ENCODE measurements around the gene RAB28.
"Not testable (repeated sequence)": the region's sequence is repeated elsewhere in the genome, so short reads cannot be mapped to it uniquely, and the experiment has no call there.

Gene RAB28

DNA sequence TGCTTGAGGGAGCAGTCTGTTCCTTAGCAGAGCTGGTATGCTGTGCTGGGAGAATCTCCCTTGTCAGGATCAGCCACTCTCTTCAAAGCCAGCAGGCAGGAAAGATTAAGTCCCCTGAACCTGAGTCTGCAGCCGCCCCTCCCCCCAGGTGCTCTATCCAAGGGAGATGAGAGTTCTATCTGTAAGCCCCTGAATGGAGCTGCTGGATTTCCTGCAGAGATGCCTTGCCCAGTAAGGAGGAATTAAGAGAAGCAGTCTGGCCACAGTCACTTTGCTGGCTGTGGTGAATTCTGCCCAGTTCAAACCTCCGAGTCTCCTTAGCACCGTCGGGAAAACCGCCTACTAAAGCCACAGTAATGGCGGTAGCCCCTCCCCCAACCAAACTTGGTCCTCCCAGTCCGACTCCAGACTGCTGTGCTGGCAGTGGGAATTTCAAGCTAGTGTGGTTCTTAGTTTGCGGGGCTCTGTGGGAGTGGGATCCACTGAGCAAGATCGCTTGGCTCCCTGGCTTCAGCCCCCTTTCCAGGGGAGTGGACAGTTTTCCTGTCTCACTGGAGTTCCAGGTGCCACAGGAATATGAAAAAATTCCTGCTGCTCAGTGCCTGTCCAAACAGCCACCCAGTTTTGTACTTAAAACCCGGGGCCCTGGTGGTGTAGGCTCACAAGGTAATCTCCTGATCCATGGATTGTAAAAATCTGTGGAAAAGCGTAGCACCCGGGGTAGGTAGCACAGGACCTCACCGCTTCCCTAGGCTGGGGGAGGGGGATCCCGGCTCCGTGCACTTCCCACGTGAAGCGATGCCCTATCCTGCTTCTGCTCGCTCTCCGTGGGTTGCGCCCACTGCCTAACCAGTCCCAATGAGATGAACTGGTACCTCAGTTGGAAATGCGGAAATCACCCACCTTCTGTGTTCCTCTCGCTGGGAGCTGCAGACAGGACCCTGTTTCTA lies 38.0 kb downstream of the RAB28 start:
- DNase-seq, result no peak

GRCh38 chr4:13441506-13441905 lies 42.6 kb downstream of the RAB28 start:
- DNase-seq, result no peak

DNA sequence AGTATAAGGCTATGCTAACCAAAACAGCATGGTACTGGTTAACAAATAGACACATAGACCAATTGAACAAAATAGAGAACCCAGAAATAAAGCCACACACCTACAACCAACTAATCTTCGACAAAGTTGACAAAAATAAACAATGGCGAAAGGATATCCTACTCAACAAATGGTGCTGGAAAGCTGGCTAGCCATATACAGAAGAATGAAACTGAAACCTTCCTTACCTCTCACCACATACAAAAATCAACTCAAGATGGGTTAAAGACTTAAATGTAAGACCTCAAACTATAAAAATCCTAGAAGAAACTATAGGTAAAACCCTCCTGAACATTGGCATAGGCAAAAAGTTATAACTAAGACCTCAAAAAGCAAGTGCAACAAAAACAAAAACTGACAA lies 47.2 kb downstream of the RAB28 start:
- no peak for DNase-seq

DNA sequence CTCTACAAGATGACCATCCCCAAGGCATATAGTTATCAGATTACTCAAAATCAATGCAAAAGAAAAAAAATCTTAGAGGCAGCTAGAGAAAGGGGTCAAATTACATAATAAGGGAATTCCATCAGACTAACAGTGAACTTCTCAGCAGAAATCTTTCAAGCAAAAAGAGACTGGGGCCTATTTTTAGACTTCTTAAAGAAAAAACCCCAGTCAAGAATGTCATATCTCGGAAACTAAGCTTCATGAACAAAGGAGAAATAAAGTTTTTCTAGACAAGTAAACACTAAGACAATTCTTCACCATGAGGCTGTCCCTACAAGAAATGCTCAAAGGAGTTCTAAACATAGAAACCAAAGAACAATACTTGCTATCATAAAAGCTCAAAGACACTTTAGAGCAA lies 51.7 kb downstream of the RAB28 start:
- no peak for DNase-seq

- DNase-seq, result no peak
These were observed 53.1 kb downstream of the RAB28 start for GRCh38 chr4:13430834-13431568.

GRCh38 chr4:13427599-13428325 lies 56.4 kb downstream of the RAB28 start:
- no peak for DNase-seq

- DNase-seq, result no peak
These were observed 68.9 kb downstream of the RAB28 start for GRCh38 chr4:13415068-13415785.

DNA sequence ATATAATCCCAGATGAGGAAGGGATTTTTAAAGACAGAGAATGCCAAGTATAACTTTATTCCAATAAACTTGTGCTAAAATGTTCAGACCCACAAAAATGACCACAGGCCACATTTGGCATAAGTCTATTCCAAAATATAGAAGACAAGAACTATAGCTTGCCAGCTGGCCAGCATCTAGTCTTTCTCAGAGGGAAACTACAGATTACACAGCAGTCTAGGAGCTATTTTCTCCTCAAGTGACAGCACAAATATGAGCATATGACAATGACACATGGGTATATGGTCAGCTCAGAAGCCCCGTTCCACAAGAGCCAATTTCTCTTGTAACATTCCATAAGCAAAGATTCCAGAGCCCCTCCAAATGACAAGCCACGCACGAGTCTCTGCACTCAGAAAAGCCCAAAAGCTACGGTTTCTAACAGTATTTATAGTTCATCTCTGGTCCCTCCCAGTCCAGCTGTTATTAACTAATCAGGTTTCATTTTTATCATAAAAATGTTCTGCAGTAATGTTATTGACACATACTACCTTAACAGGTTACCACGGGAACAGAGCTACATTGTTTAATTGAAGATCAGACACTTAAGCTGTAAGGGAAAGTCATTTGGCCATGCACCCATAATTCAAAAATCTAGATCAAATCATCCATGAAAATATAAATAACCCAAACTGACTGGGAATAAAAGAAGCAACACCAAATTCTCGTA lies 70.3 kb downstream of the RAB28 start:
- DNase-seq, result no peak

DNA sequence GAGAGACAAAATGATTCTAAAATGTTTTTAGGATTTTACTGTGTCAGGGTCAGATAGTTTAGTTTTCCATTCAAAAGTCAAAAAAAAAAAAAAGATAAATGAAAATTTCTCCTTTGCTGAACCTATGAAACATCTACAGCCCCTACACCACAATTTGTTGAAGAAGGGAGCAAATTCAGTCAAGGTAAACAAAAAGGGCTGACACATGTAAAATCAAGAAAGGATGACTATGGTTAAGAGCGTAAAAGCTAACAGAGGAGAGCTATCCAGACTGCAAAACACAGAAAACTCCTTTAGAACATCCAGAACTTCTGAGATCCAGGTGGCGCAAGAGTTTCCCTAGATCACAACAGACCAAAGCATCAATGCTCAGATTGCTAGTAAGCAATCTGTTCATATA lies 72.2 kb downstream of the RAB28 start:
- DNase-seq, result no peak

GRCh38 chr4:13409324-13409723 lies 74.8 kb downstream of the RAB28 start:
- no peak for DNase-seq

- DNase-seq, result not testable (repeated sequence)
These were observed 78.0 kb downstream of the RAB28 start for GRCh38 chr4:13406156-13406555.

DNA sequence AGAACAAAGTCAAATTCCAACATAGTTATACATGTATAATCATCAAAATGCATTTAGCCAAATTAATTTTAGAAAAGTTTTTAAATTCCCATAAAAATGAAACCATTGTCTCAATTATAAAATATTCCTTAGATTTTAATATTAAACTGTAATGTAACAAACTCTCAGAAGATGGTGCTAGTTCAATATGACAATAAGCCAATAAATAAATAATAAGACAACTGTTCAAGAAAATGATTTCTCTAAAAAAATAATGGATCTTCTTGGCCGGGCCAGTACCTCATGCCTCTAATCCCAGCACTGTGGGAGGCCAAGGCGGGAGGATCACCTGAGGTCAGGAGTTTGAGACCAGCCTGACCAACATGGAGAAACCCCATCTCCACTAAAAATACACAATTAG lies 80.3 kb downstream of the RAB28 start:
- DNase-seq, result no peak

DNA sequence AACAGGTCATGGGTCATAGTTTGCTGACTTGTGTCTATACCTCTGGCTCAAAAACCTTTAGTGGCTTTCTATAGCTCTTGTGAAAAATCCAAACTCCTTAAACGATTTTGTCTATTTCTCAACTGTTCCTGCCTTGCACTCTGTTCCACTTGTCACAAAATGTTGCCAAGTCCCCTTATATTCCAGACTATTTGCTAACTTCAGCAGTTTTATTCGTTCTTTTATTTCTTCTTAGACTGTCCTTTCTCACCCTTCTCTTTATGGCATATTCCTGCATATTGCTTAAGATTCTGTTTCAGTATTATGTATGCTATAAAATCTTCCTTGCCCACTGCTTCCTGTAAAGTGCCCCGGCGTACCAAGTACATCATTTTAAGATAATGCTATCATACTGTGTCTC lies 80.8 kb downstream of the RAB28 start:
- no peak for DNase-seq

DNA sequence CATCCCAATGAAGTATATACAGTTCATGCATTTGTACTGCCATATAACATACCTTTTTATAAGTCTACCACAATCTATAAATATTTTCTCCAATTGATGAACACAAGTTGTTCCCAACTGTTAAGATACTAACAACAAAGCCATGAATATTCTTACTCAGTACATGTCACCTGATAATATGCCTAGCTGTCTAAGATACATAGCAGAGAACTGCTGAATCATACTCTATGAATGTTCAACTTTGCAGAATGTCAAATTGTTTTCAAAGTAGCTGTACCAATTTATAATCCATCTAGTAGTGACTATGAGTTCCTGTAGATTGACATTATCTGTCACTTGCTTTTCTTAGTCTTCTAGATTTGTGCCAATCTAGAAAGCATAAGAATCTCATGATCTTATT lies 84.9 kb downstream of the RAB28 start:
- no peak for DNase-seq

DNA sequence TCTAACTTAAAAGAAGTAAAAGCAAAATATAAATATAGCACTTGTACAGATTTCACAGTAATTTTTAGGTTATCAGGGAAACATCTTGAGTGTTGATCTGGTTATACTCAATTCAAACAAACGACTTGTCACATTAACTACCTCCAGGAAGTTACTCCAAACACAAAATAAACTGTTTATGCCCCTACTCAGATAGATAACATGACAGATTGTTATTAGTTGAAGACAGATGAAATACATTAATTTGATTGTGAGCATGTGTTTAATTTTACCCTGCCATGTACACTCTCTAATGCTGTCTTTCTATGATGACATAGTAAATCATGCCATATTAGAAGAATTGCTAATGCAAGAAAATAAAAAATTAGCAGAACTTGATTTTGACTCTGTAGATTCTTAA lies 88.0 kb downstream of the RAB28 start:
- no peak for DNase-seq

GRCh38 chr4:13389901-13390300 lies 94.2 kb downstream of the RAB28 start:
- DNase-seq, result not testable (repeated sequence)

- no peak for DNase-seq
These were observed 97.6 kb downstream of the RAB28 start for GRCh38 chr4:13386405-13387107.

- no peak for DNase-seq
These were observed 100.1 kb downstream of the RAB28 start for GRCh38 chr4:13384055-13384454.

DNA sequence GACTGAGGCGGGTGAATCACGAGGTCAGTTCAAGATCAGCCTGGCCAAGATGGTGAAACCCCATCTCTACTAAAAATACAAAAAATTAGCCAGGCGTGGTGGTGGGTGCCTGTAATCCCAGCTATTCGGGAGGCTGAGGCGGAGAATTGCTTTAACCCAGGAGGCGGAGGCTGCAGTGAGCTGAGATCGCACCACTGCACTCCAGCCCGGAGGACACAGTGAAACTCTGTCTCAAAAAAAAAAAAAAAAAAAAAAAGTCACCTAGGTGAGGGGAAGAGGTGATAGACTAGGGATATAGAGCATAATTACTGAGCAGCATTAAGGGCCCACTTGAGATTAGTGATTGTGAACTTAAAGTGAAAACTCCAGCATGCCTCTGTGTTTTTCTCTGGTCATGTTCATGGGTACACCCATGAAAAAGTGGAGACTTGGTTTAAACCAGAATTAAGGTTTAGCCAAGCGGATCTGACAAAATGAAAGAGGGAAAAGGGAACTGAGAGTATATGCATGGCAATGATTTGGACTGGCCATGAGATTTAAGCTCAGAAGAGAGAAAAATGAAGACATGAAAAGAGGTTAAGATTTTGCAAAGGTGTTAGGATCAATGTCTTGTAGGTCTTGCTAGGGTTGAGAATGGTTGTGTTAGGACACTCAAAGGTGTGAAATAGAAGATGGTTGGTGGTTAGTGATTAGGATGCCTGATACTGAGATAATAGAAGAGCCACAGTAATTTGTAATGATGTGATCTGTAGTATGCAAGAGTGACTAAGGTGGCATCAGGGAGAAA lies 105.0 kb downstream of the RAB28 start:
- no peak for DNase-seq

GRCh38 chr4:13371048-13371447 lies 113.1 kb downstream of the RAB28 start:
- DNase-seq, result no peak

GRCh38 chr4:13368217-13368616 lies 115.9 kb downstream of the RAB28 start:
- DNase-seq, result no peak
